HEK293 (cell line): ENCODE results near the gene LUZP2.

ENCODE experiments used
- GLI2 ChIP-seq: fragments of 450-650 bp; formaldehyde crosslinking; IDR thresholded peaks from 2 replicates; pipeline ENCODE4; 2017; ENCODE audit warnings: missing biosample characterization, missing genetic modification characterization, low read depth, borderline replicate concordance
- SETDB1 ChIP-seq: IDR thresholded peaks from one replicate; pipeline ENCODE4 v1.6.1; 2017; ENCODE audit warnings: mild to moderate bottlenecking, low read length, moderate library complexity, mixed read lengths; ENCODE audit not compliant: insufficient read length
- TF ChIP-seq, protein P1 (sequence below): fragments of 450-650 bp; formaldehyde crosslinking; IDR thresholded peaks from 2 replicates; pipeline ENCODE4 v1.5.1; 2016; ENCODE audit warnings: missing biosample characterization, missing genetic modification characterization
- TF ChIP-seq, protein P2 (sequence below): fragments of 450-650 bp; formaldehyde crosslinking; IDR thresholded peaks from 2 replicates; pipeline ENCODE4 v1.5.1; 2016; ENCODE audit warnings: missing biosample characterization, missing genetic modification characterization
- TF ChIP-seq, protein P3 (sequence below): fragments of 450-650 bp; formaldehyde crosslinking; IDR thresholded peaks from 2 replicates; pipeline ENCODE4 v1.5.1; 2016; ENCODE audit warnings: missing biosample characterization, missing genetic modification characterization
- TF ChIP-seq, protein P4 (sequence below): fragments of 450-650 bp; formaldehyde crosslinking; IDR thresholded peaks from 2 replicates; pipeline ENCODE4 v1.5.1; 2016; ENCODE audit warnings: missing biosample characterization, missing genetic modification characterization
- TF ChIP-seq, protein P5 (sequence below): fragments of 450-650 bp; formaldehyde crosslinking; IDR thresholded peaks from 2 replicates; pipeline ENCODE4 v1.5.1; 2016; ENCODE audit warnings: missing biosample characterization, missing genetic modification characterization
- TF ChIP-seq, protein P6 (sequence below): fragments of 450-650 bp; formaldehyde crosslinking; IDR thresholded peaks from 2 replicates; pipeline ENCODE4 v1.5.1; 2016; ENCODE audit warnings: missing biosample characterization, missing genetic modification characterization
- TF ChIP-seq, protein P7 (sequence below): fragments of 450-650 bp; formaldehyde crosslinking; IDR thresholded peaks from 2 replicates; pipeline ENCODE4 v1.5.1; 2016; ENCODE audit warnings: missing biosample characterization, missing genetic modification characterization

DNA sequence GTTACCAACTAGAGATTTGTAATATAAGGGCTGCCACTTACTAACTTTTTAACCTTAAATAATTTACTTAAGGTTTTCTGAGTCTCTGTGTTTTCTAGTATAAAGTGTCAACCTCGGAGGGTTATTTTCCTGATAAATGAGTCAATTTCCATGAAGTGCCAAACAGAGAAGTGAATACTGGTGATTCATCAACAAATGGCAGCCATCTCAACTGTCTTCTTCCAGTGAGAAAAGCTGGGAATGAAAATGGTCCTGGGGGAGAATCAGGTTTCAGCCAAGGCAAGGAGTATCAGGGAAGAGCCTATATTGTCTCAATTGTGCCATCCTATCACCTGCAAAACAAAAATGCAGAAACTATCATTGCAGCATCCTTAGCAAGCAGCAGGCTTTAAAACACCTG lies 129.1 kb downstream of the LUZP2 start:
- TF ChIP-seq, protein P1, sequence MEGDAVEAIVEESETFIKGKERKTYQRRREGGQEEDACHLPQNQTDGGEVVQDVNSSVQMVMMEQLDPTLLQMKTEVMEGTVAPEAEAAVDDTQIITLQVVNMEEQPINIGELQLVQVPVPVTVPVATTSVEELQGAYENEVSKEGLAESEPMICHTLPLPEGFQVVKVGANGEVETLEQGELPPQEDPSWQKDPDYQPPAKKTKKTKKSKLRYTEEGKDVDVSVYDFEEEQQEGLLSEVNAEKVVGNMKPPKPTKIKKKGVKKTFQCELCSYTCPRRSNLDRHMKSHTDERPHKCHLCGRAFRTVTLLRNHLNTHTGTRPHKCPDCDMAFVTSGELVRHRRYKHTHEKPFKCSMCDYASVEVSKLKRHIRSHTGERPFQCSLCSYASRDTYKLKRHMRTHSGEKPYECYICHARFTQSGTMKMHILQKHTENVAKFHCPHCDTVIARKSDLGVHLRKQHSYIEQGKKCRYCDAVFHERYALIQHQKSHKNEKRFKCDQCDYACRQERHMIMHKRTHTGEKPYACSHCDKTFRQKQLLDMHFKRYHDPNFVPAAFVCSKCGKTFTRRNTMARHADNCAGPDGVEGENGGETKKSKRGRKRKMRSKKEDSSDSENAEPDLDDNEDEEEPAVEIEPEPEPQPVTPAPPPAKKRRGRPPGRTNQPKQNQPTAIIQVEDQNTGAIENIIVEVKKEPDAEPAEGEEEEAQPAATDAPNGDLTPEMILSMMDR (tag by site-specific recombination) = no peak
- TF ChIP-seq, protein P2, sequence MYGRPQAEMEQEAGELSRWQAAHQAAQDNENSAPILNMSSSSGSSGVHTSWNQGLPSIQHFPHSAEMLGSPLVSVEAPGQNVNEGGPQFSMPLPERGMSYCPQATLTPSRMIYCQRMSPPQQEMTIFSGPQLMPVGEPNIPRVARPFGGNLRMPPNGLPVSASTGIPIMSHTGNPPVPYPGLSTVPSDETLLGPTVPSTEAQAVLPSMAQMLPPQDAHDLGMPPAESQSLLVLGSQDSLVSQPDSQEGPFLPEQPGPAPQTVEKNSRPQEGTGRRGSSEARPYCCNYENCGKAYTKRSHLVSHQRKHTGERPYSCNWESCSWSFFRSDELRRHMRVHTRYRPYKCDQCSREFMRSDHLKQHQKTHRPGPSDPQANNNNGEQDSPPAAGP (tag by site-specific recombination) = no peak
- TF ChIP-seq, protein P3, sequence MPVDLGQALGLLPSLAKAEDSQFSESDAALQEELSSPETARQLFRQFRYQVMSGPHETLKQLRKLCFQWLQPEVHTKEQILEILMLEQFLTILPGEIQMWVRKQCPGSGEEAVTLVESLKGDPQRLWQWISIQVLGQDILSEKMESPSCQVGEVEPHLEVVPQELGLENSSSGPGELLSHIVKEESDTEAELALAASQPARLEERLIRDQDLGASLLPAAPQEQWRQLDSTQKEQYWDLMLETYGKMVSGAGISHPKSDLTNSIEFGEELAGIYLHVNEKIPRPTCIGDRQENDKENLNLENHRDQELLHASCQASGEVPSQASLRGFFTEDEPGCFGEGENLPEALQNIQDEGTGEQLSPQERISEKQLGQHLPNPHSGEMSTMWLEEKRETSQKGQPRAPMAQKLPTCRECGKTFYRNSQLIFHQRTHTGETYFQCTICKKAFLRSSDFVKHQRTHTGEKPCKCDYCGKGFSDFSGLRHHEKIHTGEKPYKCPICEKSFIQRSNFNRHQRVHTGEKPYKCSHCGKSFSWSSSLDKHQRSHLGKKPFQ (tag by site-specific recombination) = no peak
- TF ChIP-seq GLI2 (tag by site-specific recombination) = no peak
- TF ChIP-seq, protein P4, sequence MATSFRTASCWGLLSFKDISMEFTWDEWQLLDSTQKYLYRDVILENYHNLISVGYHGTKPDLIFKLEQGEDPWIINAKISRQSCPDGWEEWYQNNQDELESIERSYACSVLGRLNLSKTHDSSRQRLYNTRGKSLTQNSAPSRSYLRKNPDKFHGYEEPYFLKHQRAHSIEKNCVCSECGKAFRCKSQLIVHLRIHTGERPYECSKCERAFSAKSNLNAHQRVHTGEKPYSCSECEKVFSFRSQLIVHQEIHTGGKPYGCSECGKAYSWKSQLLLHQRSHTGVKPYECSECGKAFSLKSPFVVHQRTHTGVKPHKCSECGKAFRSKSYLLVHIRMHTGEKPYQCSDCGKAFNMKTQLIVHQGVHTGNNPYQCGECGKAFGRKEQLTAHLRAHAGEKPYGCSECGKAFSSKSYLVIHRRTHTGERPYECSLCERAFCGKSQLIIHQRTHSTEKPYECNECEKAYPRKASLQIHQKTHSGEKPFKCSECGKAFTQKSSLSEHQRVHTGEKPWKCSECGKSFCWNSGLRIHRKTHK (tag by site-specific recombination) = no peak
- TF ChIP-seq, protein P5, sequence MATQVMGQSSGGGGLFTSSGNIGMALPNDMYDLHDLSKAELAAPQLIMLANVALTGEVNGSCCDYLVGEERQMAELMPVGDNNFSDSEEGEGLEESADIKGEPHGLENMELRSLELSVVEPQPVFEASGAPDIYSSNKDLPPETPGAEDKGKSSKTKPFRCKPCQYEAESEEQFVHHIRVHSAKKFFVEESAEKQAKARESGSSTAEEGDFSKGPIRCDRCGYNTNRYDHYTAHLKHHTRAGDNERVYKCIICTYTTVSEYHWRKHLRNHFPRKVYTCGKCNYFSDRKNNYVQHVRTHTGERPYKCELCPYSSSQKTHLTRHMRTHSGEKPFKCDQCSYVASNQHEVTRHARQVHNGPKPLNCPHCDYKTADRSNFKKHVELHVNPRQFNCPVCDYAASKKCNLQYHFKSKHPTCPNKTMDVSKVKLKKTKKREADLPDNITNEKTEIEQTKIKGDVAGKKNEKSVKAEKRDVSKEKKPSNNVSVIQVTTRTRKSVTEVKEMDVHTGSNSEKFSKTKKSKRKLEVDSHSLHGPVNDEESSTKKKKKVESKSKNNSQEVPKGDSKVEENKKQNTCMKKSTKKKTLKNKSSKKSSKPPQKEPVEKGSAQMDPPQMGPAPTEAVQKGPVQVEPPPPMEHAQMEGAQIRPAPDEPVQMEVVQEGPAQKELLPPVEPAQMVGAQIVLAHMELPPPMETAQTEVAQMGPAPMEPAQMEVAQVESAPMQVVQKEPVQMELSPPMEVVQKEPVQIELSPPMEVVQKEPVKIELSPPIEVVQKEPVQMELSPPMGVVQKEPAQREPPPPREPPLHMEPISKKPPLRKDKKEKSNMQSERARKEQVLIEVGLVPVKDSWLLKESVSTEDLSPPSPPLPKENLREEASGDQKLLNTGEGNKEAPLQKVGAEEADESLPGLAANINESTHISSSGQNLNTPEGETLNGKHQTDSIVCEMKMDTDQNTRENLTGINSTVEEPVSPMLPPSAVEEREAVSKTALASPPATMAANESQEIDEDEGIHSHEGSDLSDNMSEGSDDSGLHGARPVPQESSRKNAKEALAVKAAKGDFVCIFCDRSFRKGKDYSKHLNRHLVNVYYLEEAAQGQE = no peak
- TF ChIP-seq, protein P6, sequence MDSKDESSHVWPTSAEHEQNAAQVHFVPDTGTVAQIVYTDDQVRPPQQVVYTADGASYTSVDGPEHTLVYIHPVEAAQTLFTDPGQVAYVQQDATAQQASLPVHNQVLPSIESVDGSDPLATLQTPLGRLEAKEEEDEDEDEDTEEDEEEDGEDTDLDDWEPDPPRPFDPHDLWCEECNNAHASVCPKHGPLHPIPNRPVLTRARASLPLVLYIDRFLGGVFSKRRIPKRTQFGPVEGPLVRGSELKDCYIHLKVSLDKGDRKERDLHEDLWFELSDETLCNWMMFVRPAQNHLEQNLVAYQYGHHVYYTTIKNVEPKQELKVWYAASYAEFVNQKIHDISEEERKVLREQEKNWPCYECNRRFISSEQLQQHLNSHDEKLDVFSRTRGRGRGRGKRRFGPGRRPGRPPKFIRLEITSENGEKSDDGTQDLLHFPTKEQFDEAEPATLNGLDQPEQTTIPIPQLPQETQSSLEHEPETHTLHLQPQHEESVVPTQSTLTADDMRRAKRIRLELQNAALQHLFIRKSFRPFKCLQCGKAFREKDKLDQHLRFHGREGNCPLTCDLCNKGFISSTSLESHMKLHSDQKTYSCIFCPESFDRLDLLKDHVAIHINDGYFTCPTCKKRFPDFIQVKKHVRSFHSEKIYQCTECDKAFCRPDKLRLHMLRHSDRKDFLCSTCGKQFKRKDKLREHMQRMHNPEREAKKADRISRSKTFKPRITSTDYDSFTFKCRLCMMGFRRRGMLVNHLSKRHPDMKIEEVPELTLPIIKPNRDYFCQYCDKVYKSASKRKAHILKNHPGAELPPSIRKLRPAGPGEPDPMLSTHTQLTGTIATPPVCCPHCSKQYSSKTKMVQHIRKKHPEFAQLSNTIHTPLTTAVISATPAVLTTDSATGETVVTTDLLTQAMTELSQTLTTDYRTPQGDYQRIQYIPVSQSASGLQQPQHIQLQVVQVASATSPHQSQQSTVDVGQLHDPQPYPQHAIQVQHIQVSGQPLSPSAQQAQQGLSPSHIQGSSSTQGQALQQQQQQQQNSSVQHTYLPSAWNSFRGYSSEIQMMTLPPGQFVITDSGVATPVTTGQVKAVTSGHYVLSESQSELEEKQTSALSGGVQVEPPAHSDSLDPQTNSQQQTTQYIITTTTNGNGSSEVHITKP = no peak
- TF ChIP-seq, protein P7, sequence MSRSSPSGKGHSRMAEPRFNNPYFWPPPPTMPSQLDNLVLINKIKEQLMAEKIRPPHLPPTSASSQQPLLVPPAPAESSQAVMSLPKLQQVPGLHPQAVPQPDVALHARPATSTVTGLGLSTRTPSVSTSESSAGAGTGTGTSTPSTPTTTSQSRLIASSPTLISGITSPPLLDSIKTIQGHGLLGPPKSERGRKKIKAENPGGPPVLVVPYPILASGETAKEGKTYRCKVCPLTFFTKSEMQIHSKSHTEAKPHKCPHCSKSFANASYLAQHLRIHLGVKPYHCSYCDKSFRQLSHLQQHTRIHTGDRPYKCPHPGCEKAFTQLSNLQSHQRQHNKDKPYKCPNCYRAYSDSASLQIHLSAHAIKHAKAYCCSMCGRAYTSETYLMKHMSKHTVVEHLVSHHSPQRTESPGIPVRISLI = no peak
- no peak for TF ChIP-seq SETDB1
